Natural killer cell treated with Interleukin-12 subunit alpha and Interleukin-12 subunit beta and Interleukin-15 and Interleukin-18, amount 100 ng/mL, for 72 hours (primary cell): Measurements from ENCODE around the gene FOXF1. TPM values are rescaled to one million over a fixed set of nuclear protein-coding genes. Genes with fewer than 3 reads are reported as not detected.

Experiments
- ATAC-seq, 2 donors: fragments of 150-1000 bp; cut with Tn5 transposase in 1 of 2; sonication (Bioruptor Pico), chemical (Tn5 transposase) in 1 of 2; 2 replicates each; pipeline ENCODE4 v1.10.0; 2021
- DNase-seq: peaks from one replicate; pipeline ENCODE4 v3.0.0; 2022; ENCODE audit warnings: low spot score
- H3K27ac Mint-ChIP-seq, 2 donors: 1 replicate in 1 of 2; 2 replicates in 1 of 2; pipeline ENCODE4 v1.8.0; 2022; ENCODE audit warnings: mixed read lengths in 2 of 2, mild to moderate bottlenecking in 1 of 2, moderate library complexity in 1 of 2
- H3K27me3 Mint-ChIP-seq, 2 donors: 1 replicate in 1 of 2; 2 replicates in 1 of 2; pipeline ENCODE4 v1.8.0; 2022; ENCODE audit warnings: mixed read lengths in 2 of 2
- H3K36me3 Mint-ChIP-seq: one replicate; pipeline ENCODE4 v1.8.0; 2022; ENCODE audit warnings: mixed read lengths
- H3K4me1 Mint-ChIP-seq, 2 donors: 1 replicate in 1 of 2; 2 replicates in 1 of 2; pipeline ENCODE4 v1.8.0; 2022; ENCODE audit warnings: low read depth in 2 of 2, mixed read lengths in 2 of 2, mild to moderate bottlenecking in 1 of 2
- H3K4me3 Mint-ChIP-seq: one replicate; pipeline ENCODE4 v1.8.0; 2022; ENCODE audit warnings: mixed read lengths
- H3K9me3 Mint-ChIP-seq: 2 replicates; pipeline ENCODE4 v1.8.0; 2022; ENCODE audit warnings: mixed read lengths
- total RNA-seq, 2 donors: library from RNA; stranded (reverse); gene quantifications; one replicate each; pipeline ENCODE4 v1.2.3, GENCODE V29; 2022

FOXF1 gene
- total RNA-seq, 2 donors from 2014 or later: not detected

- Mint-ChIP-seq H3K9me3 (no peaks in the 10 kb centered on the region), H3K36me3 (no peaks in the 10 kb centered on the region), H3K27me3 (peaks cover 45 to 71% of the 10 kb centered on the region in 2 donors), H3K4me3 (no peak overlapping the region), H3K27ac (no peak overlapping the region), H3K4me1 (no peaks in the 10 kb centered on the region)
- ATAC-seq (no peak), DNase-seq (no peak)
Measured at GRCh38 chr16:86496262-86496928, 13.9 kb upstream of the FOXF1 start.

DNA sequence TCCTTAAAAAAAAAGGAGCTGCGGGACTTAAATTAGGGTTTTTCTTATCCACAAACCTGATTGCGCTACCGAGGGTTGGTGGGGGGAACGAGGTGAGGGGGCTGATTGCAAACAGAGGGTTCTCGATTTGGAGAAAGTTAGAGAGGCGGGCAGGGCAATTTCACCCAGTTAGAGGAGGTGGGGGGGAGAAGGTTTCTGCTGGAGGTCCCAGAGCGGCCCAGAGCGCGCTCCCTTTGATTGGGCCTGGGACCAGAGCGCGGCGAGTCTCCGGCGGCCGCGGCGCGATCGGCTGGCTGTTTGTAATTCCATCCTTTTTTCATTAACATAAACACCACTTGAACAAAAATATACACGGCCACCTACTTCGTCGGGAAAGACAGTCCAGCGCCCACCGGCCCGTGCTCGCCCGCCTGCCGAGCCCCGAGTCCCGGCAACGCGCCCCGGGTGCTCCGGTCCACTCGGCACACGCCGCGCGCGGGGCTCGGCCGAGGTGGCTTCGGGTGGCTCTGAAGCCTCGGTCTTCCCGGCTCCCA lies 13.3 kb upstream of the FOXF1 start:
- no peaks in the 10 kb centered on the region for H3K36me3 Mint-ChIP-seq
- H3K4me3 Mint-ChIP-seq: no peak overlapping the region
- DNase-seq (no peak), ATAC-seq (no peak)
- H3K9me3 Mint-ChIP-seq: no peaks in the 10 kb centered on the region
- H3K27me3 Mint-ChIP-seq: peaks cover 46 to 70% of the 10 kb centered on the region in 2 donors
- H3K4me1 Mint-ChIP-seq: no peaks in the 10 kb centered on the region
- no peak overlapping the region for H3K27ac Mint-ChIP-seq

GRCh38 chr16:86497551-86498021 lies 12.7 kb upstream of the FOXF1 start:
- H3K9me3 Mint-ChIP-seq: no peaks in the 10 kb centered on the region
- H3K36me3 Mint-ChIP-seq: no peaks in the 10 kb centered on the region
- no peaks in the 10 kb centered on the region for H3K4me1 Mint-ChIP-seq

DNA sequence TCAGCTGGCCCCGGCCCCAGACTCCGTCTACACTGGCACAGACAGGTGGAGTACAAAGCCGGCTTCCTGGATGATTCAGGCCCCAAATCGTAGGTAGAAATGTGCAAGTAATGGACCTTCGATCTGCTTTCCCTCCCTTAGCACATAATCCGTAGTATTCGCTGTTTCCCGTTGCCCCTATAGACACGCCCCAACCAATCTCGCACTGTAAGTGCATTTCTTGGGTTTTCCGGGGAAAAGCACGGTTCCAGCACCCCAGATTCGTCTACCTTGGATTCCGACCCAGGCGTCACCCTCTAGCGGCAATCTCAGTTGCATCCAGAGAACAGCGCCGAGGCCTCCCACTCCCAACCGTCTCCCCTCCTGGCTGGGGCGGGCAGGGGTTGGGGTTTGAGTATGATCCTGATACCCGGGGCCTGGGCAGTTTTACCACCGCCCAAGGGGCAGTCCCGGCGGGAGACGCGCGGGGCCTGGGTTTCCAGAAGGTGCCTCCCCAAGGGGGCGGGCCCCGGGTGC lies 12.1 kb upstream of the FOXF1 start:
- no peak overlapping the region for H3K4me3 Mint-ChIP-seq
- H3K36me3 Mint-ChIP-seq: no peaks in the 10 kb centered on the region
- H3K9me3 Mint-ChIP-seq: no peaks in the 10 kb centered on the region
- H3K27ac Mint-ChIP-seq: no peak overlapping the region
- no peaks in the 10 kb centered on the region for H3K4me1 Mint-ChIP-seq
- ATAC-seq: no peak
- peaks cover 46 to 71% of the 10 kb centered on the region in 2 donors for H3K27me3 Mint-ChIP-seq
- no peak for DNase-seq

More at GRCh38 chr16:86497551-86498021, 12.7 kb upstream of the FOXF1 start:
- DNase-seq (no peak), ATAC-seq (no peak)
- Mint-ChIP-seq H3K27me3 (peaks cover 45 to 70% of the 10 kb centered on the region in 2 donors), H3K4me3 (no peak overlapping the region), H3K27ac (no peak overlapping the region)

DNA sequence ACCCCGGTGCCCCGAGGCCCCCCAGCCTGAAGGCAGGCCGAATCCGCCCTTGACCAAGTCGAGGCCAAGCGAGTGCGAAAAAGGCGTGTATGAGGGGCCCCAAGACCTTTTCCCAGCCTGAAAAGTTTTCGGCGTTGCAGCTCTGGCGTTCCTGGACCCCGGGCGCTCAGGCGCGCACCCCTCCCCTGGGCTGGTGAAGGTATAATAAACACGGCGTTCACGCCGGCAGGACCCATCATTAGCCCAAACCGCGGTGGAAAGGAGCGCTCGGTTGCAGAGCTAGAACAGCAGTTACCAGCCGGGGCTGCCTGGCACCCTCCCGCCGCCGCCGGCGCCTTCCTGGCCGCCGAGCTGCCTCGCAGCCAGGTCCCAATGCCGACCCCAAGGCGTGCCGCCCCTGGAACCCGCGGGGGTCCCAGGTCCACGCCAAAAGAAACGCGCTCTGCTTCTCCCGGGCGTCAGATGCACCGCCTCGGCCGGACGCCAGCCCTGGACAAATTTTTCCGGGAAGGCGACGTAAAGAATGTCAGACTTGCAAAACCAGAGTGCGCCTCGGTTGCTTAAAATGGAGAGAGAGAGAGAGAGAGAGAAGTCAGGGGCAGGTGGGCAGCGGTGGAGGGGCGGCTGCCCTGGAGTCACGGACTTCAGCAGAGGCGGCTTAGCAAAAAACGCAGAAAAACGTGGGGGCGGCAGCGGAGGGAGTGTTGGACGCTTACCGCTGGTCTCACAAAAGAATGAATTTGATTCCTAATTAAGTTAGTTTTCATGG lies 11.5 kb upstream of the FOXF1 start:
- Mint-ChIP-seq H3K27me3 (peaks cover 49 to 72% of the 10 kb centered on the region in 2 donors), H3K4me3 (no peak overlapping the region), H3K36me3 (no peaks in the 10 kb centered on the region), H3K4me1 (no peaks in the 10 kb centered on the region), H3K27ac (no peak overlapping the region), H3K9me3 (no peaks in the 10 kb centered on the region)
- ATAC-seq: no peak
- DNase-seq: no peak

DNA sequence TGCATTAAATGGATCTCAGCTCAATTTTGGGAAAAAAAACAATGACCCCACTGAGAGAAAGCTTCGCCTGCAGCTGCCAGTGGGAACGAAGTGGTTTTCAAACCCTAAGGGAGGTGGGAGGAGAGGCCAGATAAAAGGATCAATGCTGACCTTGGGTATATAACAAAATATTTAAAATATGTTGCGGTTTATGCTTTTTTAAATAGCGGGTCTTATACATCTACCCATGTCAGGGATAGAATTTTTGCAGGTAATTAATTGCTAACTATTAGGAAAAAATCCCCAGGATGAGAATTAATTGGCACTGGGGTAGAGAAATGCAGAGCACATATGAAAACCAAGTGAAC lies 10.9 kb upstream of the FOXF1 start:
- ATAC-seq (no peak), DNase-seq (no peak)
- H3K9me3 Mint-ChIP-seq: no peaks in the 10 kb centered on the region
- H3K4me3 Mint-ChIP-seq: no peak overlapping the region
- no peaks in the 10 kb centered on the region for H3K36me3 Mint-ChIP-seq
- peaks cover 49 to 72% of the 10 kb centered on the region in 2 donors for H3K27me3 Mint-ChIP-seq
- no peaks in the 10 kb centered on the region for H3K4me1 Mint-ChIP-seq
- H3K27ac Mint-ChIP-seq: no peak overlapping the region

GRCh38 chr16:86499889-86500707 lies 10.2 kb upstream of the FOXF1 start:
- Mint-ChIP-seq H3K36me3 (no peaks in the 10 kb centered on the region), H3K9me3 (no peaks in the 10 kb centered on the region), H3K27me3 (peaks cover 55 to 75% of the 10 kb centered on the region in 2 donors), H3K4me3 (no peak overlapping the region), H3K27ac (no peak overlapping the region), H3K4me1 (peaks cover 0 to 1% of the 10 kb centered on the region in 2 donors)
- no peak for ATAC-seq
- DNase-seq: no peak

DNA sequence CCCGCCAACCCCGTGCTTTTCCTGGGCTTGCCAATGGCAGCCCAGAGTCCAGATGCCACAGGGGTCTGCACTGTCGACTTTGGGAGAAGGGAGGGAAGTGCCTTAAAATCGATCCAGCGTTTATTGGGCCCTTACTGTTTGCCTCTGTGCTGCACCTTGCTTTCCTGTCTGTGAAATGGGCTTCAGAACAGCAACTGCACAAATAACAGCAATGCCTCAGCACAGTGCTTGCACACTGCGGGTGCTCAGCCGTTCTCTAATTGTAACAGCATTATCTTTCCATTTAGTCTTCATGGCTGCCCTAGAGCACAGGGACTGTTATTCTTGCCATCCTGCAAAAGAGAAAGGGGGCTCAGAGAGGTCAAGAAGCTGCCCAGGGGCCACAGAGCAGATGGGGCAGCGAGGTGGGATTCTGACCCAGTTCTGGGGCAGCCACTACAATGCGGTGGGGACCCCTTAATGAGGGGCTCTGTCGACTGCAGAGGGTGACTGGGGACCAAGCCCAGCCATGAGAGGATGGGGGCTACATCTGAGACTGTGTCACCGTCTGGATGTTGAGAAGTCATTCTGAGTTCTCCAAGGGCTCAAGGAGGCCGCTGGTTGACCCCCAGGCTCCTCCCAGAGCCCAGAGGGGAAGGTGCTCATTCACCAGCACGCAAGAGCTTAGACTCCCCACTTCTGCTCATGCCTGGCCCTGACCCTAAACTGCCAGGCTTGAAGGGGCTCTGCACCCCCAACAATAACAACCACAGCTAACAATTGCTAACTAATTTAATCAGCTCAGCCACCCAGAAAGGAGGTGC lies 9.4 kb upstream of the FOXF1 start:
- DNase-seq (no peak), ATAC-seq (peak in 1 of 2 donors; percentile 40)
- peaks cover 55 to 73% of the 10 kb centered on the region in 2 donors for H3K27me3 Mint-ChIP-seq
- peaks cover 2 to 4% of the 10 kb centered on the region in 2 donors for H3K4me1 Mint-ChIP-seq
- no peaks in the 10 kb centered on the region for H3K36me3 Mint-ChIP-seq
- no peak overlapping the region for H3K4me3 Mint-ChIP-seq
- H3K9me3 Mint-ChIP-seq: no peaks in the 10 kb centered on the region
- no peak overlapping the region for H3K27ac Mint-ChIP-seq

- Mint-ChIP-seq H3K4me3 (no peak overlapping the region), H3K36me3 (no peaks in the 10 kb centered on the region), H3K9me3 (no peaks in the 10 kb centered on the region), H3K27me3 (peaks cover 66 to 77% of the 10 kb centered on the region in 2 donors), H3K4me1 (peaks cover 8 to 11% of the 10 kb centered on the region in 2 donors), H3K27ac (no peak overlapping the region)
- no peak for ATAC-seq
- DNase-seq: no peak
Measured at GRCh38 chr16:86501989-86502855, 8.1 kb upstream of the FOXF1 start.

GRCh38 chr16:86502856-86503748 lies 7.2 kb upstream of the FOXF1 start:
- no peaks in the 10 kb centered on the region for H3K36me3 Mint-ChIP-seq
- no peak overlapping the region for H3K27ac Mint-ChIP-seq
- H3K4me3 Mint-ChIP-seq: no peak overlapping the region
- H3K9me3 Mint-ChIP-seq: no peaks in the 10 kb centered on the region
- ATAC-seq (no peak), DNase-seq (no peak)
- H3K27me3 Mint-ChIP-seq: peaks cover 72 to 86% of the 10 kb centered on the region in 2 donors
- peaks cover 14 to 17% of the 10 kb centered on the region in 2 donors for H3K4me1 Mint-ChIP-seq

GRCh38 chr16:86503830-86504229 lies 6.5 kb upstream of the FOXF1 start:
- Mint-ChIP-seq H3K4me3 (no peak overlapping the region), H3K9me3 (no peaks in the 10 kb centered on the region), H3K4me1 (peaks cover 14 to 17% of the 10 kb centered on the region in 2 donors), H3K27me3 (peaks cover 70 to 84% of the 10 kb centered on the region in 2 donors), H3K27ac (no peak overlapping the region), H3K36me3 (no peaks in the 10 kb centered on the region)
- no peak for ATAC-seq
- no peak for DNase-seq
